Loucy (cell line): ENCODE measurements around the gene DCX.

Experiments
- CTCF ChIP-seq: fragments of 200-600 bp; sonication (generic); conservative IDR thresholded peaks from 2 replicates; pipeline ENCODE4 v1.5.1; 2014; ENCODE audit warnings: mild to moderate bottlenecking, antibody characterized with exemption, low read length
- EZH2phosphoT487 ChIP-seq: fragments of 200-600 bp; IDR thresholded peaks from 2 replicates; pipeline ENCODE4 v1.6.1; 2018; ENCODE audit warnings: antibody characterized with exemption, mild to moderate bottlenecking, moderate library complexity, borderline replicate concordance

DNA sequence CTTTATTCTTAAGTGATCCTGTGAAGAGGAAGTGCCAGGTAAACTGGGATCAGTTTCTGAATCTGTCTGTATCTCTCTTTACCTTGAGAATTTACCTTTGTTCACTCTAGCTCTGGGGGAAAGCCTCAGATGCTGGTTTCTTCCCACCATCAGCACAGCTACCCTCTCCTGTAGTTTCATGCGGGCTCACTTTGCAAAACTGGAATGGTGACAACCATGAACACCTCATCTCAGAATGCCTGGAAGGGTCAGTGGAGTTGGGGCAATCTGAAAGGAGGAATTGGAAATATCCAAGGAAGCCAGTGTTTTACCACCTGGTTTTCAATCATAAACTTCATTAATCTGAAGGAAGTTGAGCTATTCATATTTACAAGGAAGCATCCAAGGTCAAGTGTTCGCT is 30.8 kb upstream of the DCX start:
- TF ChIP-seq CTCF (no peak), EZH2phosphoT487 (no peak)
